OCI-LY3 (cell line): Measurements from ENCODE around the gene AATF.

ENCODE experiments used
- H2AFZ ChIP-seq: fragments of 200-600, 300-600 bp; shearing (Covaris generic); 2 replicates; pipeline ENCODE4 v1.6.0; 2014; ENCODE audit warnings: antibody characterized with exemption, low read depth, low read length
- H3K27ac ChIP-seq: fragments of 200-600, 300-600 bp; sonication (generic); 2 replicates; pipeline ENCODE4 v1.5.1; 2014; ENCODE audit warnings: mild to moderate bottlenecking, low read length, moderate library complexity, mixed read lengths
- H3K27me3 ChIP-seq: fragments of 200-600, 300-600 bp; sonication (generic); 2 replicates; pipeline ENCODE4 v1.6.1; 2014; ENCODE audit warnings: low read depth, low read length, mixed read lengths
- H3K36me3 ChIP-seq: fragments of 200-600, 300-600 bp; sonication (generic); replicated peaks from 2 replicates; pipeline ENCODE3; 2014; ENCODE audit warnings: low read depth, low read length, mixed read lengths
- H3K4me1 ChIP-seq: fragments of 300-600, 200-600 bp; sonication (generic); 2 replicates; pipeline ENCODE4 v1.6.1; 2014; ENCODE audit warnings: low read length, mixed read lengths
- H3K4me2 ChIP-seq: fragments of 200-600, 300-600 bp; sonication (generic); 2 replicates; pipeline ENCODE4 v1.6.1; 2014; ENCODE audit warnings: low read length, mixed read lengths
- H3K4me3 ChIP-seq: fragments of 300-600, 200-600 bp; sonication (generic); 2 replicates; pipeline ENCODE4 v1.5.1; 2014; ENCODE audit warnings: antibody characterized with exemption, mild to moderate bottlenecking, low read length, moderate library complexity
- H3K79me2 ChIP-seq: fragments of 300-600, 200-600 bp; shearing (Covaris generic); 2 replicates; pipeline ENCODE4 v1.6.1; 2014; ENCODE audit warnings: mild to moderate bottlenecking, low read length, mixed read lengths
- H3K9ac ChIP-seq: fragments of 300-600, 200-600 bp; shearing (Covaris generic); 2 replicates; pipeline ENCODE4 v1.6.0; 2014; ENCODE audit warnings: mild to moderate bottlenecking, low read length, moderate library complexity
- H3K9me3 ChIP-seq: fragments of 200-600, 300-600 bp; shearing (Covaris generic); 2 replicates; pipeline ENCODE4 v1.6.1; 2014; ENCODE audit warnings: low read length, mixed read lengths; ENCODE audit not compliant: insufficient read depth
- H4K20me1 ChIP-seq: fragments of 200-600, 300-600 bp; sonication (generic); 2 replicates; pipeline ENCODE4 v1.6.1; 2016; ENCODE audit warnings: low read length, mixed read lengths; ENCODE audit not compliant: insufficient read depth
- CTCF ChIP-seq: fragments of 200-600, 300-600 bp; sonication (generic); IDR thresholded peaks from 2 replicates; pipeline ENCODE4 v1.5.1; 2014; ENCODE audit warnings: antibody characterized with exemption, low read length, low read depth
- EZH2phosphoT487 ChIP-seq: fragments of 200-600 bp; shearing (Covaris generic); IDR thresholded peaks from 2 replicates; pipeline ENCODE4 v1.6.1; 2018; ENCODE audit warnings: antibody characterized with exemption, mixed run types, low read depth

AATF gene

DNA sequence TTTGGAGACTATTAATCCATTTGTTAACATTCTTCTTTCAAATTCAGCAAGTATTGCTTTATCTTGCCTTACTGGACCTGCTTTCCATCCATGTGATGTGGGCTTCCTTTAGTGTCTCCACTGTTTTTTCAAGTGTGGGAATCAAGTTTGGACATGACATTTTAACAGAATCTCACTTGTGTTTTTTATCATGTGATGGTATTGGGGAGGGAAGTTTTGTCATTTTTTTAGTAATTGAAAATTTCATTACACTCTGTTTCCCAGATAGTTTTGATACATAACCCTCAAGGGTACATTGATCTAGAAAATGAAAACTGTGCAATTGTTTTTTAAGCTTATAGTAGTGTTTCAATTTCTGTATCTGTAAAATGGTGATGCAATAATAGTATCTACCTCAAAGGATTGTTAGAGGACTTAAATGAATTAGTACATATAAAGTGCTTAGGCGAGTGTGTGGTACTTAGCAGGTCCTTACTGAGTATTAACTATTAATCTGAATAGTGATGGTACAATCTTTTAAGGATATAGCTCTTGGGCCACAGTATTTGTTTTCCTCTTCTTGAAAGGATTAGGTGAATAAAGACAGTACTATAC is 27.3 kb downstream of the AATF start:
- no peak for TF ChIP-seq CTCF
- Histone ChIP-seq H2AFZ (no peak overlapping the region), H3K79me2 (peaks cover 93% of the 10 kb centered on the region), H3K9me3 (no peaks in the 10 kb centered on the region), H3K4me1 (no peaks in the 10 kb centered on the region), H3K9ac (no peak overlapping the region), H4K20me1 (peaks cover 16% of the 10 kb centered on the region), H3K36me3 (peaks cover 13% of the 10 kb centered on the region), H3K27me3 (no peaks in the 10 kb centered on the region), H3K4me2 (no peak overlapping the region), H3K27ac (no peak overlapping the region), H3K4me3 (no peak overlapping the region)

- H3K4me1 ChIP-seq = no peaks in the 10 kb centered on the region
- H3K4me2 ChIP-seq = no peak overlapping the region
- H3K27me3 ChIP-seq = no peaks in the 10 kb centered on the region
- H3K9ac ChIP-seq = no peak overlapping the region
- peaks cover 6% of the 10 kb centered on the region for H3K36me3 ChIP-seq
- no peak overlapping the region for H2AFZ ChIP-seq
- peaks cover 93% of the 10 kb centered on the region for H3K79me2 ChIP-seq
- no peaks in the 10 kb centered on the region for H3K9me3 ChIP-seq
- no peak overlapping the region for H3K27ac ChIP-seq
- TF ChIP-seq EZH2phosphoT487 = no peak
- TF ChIP-seq CTCF = no peak
- H4K20me1 ChIP-seq = peaks cover 13% of the 10 kb centered on the region
- H3K4me3 ChIP-seq = no peak overlapping the region
Observed at GRCh38 chr17:36977066-36977465, 28.3 kb downstream of the AATF start.

GRCh38 chr17:36977568-36977967 is 28.8 kb downstream of the AATF start:
- Histone ChIP-seq H3K27me3 (no peaks in the 10 kb centered on the region), H2AFZ (no peak overlapping the region), H3K79me2 (peaks cover 93% of the 10 kb centered on the region), H3K9ac (no peak overlapping the region), H3K36me3 (peaks cover 8% of the 10 kb centered on the region), H4K20me1 (peaks cover 9% of the 10 kb centered on the region), H3K9me3 (no peaks in the 10 kb centered on the region), H3K4me2 (no peak overlapping the region), H3K4me3 (no peak overlapping the region), H3K27ac (no peak overlapping the region), H3K4me1 (no peaks in the 10 kb centered on the region)
- TF ChIP-seq EZH2phosphoT487 (no peak), CTCF (no peak)

DNA sequence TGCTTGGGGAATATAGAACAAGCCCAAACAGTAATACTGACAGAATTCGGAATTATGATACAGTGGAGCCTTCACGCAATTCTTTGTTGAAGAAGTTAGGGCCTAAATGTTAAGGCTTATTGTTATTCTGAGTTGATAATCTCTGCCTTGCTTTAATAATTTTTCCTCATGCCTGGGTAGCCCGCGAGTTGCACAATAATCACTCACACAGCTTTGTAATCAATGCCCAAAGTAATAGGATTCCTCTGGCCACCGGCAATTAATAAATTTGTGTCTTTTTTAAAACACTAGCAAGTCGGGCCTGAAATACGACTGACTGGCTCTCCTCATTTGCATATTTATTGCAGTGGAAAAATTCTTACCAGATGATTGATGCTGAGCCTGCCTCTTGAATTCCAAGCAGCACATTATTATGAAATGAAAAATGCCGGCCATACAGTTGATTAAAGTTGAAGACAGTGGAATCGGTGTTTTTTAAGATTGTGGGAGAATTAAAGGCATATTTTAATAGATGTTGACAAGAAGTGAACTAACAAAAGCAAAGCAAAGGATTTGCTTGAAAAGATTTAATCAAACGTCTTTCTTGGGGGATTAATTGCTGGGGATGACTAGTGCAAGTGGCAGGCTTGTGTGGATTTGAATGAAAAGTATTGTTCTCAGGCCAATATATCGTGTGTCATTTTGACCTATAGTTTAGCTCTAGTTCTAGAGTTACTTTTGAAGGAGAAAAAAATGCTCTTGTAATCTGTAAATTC is 30.2 kb downstream of the AATF start:
- no peak overlapping the region for H3K27ac ChIP-seq
- H3K9ac ChIP-seq = no peak overlapping the region
- H3K36me3 ChIP-seq = peaks cover 6% of the 10 kb centered on the region
- H3K79me2 ChIP-seq = peaks cover 94% of the 10 kb centered on the region
- no peak overlapping the region for H3K4me2 ChIP-seq
- no peak overlapping the region for H3K4me3 ChIP-seq
- H3K4me1 ChIP-seq = no peaks in the 10 kb centered on the region
- no peaks in the 10 kb centered on the region for H3K27me3 ChIP-seq
- TF ChIP-seq CTCF (no peak), EZH2phosphoT487 (no peak)
- peaks cover 5% of the 10 kb centered on the region; the same call in 1 of the 2 replicates for H4K20me1 ChIP-seq
- no peak overlapping the region for H2AFZ ChIP-seq
- no peaks in the 10 kb centered on the region for H3K9me3 ChIP-seq
